ENCODE results near the gene NFS1. TPM values are rescaled to one million over a fixed set of nuclear protein-coding genes. Genes with fewer than 3 reads are reported as not detected.
A peak's percentile ranks its signal among the peaks of the same experiment; 100 is the strongest.

The NFS1 gene
- total RNA-seq, 1 experiment from 2014 or later: 44.6 TPM

DNA sequence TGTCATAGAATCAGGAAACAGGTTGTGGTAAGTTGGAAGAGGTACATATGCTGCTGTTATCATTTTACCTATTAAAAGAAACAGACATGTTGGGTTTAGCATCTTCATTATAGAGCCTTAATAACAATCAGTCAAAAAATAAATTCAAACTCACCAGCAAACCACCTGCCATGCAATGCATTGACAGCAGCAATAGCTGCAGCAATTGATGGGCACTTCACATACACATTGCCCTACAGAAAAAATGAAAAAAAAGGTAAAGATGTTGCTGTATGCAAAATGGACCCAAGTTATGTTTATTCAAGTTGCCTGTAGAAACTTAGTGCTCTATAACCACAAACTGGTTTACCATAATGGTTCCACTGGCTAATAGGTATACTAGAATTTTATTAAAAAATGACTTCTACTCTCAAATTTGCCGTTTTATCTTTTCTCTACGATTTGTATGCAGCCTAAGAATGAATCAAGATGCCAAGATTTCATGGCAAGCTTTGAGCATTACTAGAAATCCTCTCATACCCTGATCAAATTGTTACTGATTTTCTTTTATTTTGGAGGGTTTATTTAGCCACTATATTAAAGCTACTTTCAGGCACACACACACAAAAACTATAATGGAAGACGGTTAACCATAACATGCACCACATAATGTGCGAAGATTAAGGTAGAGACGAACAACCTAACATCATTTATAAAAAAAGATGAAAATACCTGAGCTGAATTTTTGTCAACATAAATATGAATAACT, 5.5 kb upstream of the NFS1 start:
- Mint-ChIP-seq H3K36me3 (ENCODE audit: insufficient read depth, unreplicated experiment) (peaks cover 96% of the 10 kb centered on the region), H3K4me3 (ENCODE audit: low read depth, unreplicated experiment) (no peak overlapping the region), H3K9me3 (ENCODE audit: low read depth, unreplicated experiment) (no peaks in the 10 kb centered on the region), H3K27ac (ENCODE audit: unreplicated experiment) (peak overlapping the region; percentile 30), H3K4me1 (ENCODE audit: low read depth, unreplicated experiment) (peaks cover 7% of the 10 kb centered on the region), H3K27me3 (ENCODE audit: unreplicated experiment) (no peaks in the 10 kb centered on the region)
- no peak for DNase-seq
- no peak for TF ChIP-seq CTCF (IDR thresholded peaks at IDR 0.05; ENCODE audit: unreplicated experiment)
- intact Hi-C loops (cut with micrococcal nuclease; ENCODE audit: unreplicated experiment): no loop called here
- no TSS peak for BruUV-seq (replicated peaks)
- CTCF ChIA-PET: interaction anchor here (0.7 kb wide), 1 partner anchor 271 kb away, joined by 6 read pairs; no protein-coding TSS in a partner anchor

- intact Hi-C loops (cut with micrococcal nuclease; ENCODE audit: unreplicated experiment): no loop called here
- H3K27ac Mint-ChIP-seq (ENCODE audit: unreplicated experiment): peak overlapping the region; percentile 86
- H3K4me1 Mint-ChIP-seq (ENCODE audit: low read depth, unreplicated experiment): peaks cover 13% of the 10 kb centered on the region
- BruUV-seq (replicated peaks): no TSS peak
- CTCF ChIA-PET: interaction anchor here (0.5 to 1.2 kb wide), 3 partner anchors 39 to 811 kb away, joined by 3 read pairs; partner anchors contain the start of gene RBM39
- DNase-seq: no peak
- H3K4me3 Mint-ChIP-seq (ENCODE audit: low read depth, unreplicated experiment): no peak overlapping the region
- H3K9me3 Mint-ChIP-seq (ENCODE audit: low read depth, unreplicated experiment): no peaks in the 10 kb centered on the region
- TF ChIP-seq CTCF (IDR thresholded peaks at IDR 0.05; ENCODE audit: unreplicated experiment): no peak
- H3K36me3 Mint-ChIP-seq (ENCODE audit: insufficient read depth, unreplicated experiment): peaks cover 96% of the 10 kb centered on the region
- no peaks in the 10 kb centered on the region for H3K27me3 Mint-ChIP-seq (ENCODE audit: unreplicated experiment)
Measured at GRCh38 chr20:35702824-35703695, 3.9 kb upstream of the NFS1 start.

DNA sequence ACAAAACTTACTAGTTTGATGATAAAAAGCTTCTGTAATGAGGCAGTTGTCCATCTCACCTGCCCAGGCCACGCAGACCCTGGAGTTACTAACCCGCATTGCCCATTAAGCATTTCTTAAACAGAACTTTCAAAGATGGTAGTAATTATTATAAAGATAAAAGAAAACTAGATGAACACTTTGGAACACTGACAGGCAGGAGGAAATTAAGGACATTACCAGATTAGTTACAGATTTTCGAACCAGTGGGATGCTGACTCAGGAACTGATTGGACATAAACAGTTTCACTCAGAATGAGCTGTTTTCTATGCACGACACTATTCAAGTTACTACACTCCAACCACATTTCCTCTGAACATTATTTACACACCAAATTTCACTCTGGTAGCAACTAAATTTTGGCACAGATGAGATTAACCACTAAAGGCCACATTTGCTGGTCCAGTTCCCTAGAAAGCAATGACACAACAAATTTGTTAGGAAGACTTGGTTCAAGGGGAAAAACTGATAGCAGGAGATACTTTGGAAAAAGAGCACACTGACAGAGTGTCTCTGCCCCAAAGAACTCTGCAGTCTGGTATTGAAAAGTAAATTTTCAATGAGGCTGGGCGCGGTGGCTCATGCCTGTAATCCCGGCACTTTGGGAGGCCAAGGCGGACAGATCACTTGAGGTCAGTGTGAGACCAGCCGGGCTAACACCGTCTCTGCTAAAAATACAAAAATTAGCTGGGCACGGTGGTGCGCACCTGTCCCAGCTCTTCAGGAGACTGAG, 3.1 kb upstream of the NFS1 start:
- Mint-ChIP-seq H3K4me3 (ENCODE audit: low read depth, unreplicated experiment) (no peak overlapping the region), H3K9me3 (ENCODE audit: low read depth, unreplicated experiment) (no peaks in the 10 kb centered on the region), H3K27me3 (ENCODE audit: unreplicated experiment) (no peaks in the 10 kb centered on the region), H3K4me1 (ENCODE audit: low read depth, unreplicated experiment) (peaks cover 22% of the 10 kb centered on the region), H3K27ac (ENCODE audit: unreplicated experiment) (peak overlapping the region; percentile 55), H3K36me3 (ENCODE audit: insufficient read depth, unreplicated experiment) (peaks cover 89% of the 10 kb centered on the region)
- TF ChIP-seq CTCF (IDR thresholded peaks at IDR 0.05; ENCODE audit: unreplicated experiment): no peak
- DNase-seq: no peak
- CTCF ChIA-PET: interaction anchor here (0.5 to 1.2 kb wide), 3 partner anchors 9 to 811 kb away, joined by 3 to 4 read pairs (median 3); no protein-coding TSS in a partner anchor
- intact Hi-C loops (cut with micrococcal nuclease; ENCODE audit: unreplicated experiment): no loop called here
- BruUV-seq (replicated peaks): no TSS peak

- H3K9me3 Mint-ChIP-seq (ENCODE audit: low read depth, unreplicated experiment): no peaks in the 10 kb centered on the region
- H3K27me3 Mint-ChIP-seq (ENCODE audit: unreplicated experiment): no peaks in the 10 kb centered on the region
- peak overlapping the region; percentile 90 for H3K4me3 Mint-ChIP-seq (ENCODE audit: low read depth, unreplicated experiment)
- H3K36me3 Mint-ChIP-seq (ENCODE audit: insufficient read depth, unreplicated experiment): peaks cover 74% of the 10 kb centered on the region
- peaks cover 24% of the 10 kb centered on the region for H3K4me1 Mint-ChIP-seq (ENCODE audit: low read depth, unreplicated experiment)
- intact Hi-C loops (cut with micrococcal nuclease; ENCODE audit: unreplicated experiment): no loop called here
- DNase-seq: no peak
- TF ChIP-seq CTCF (IDR thresholded peaks at IDR 0.05; ENCODE audit: unreplicated experiment): no peak
- peak overlapping the region; percentile 87 for H3K27ac Mint-ChIP-seq (ENCODE audit: unreplicated experiment)
- BruUV-seq (replicated peaks): no TSS peak
- CTCF ChIA-PET: no interaction called here
Measured at GRCh38 chr20:35700625-35701148, 1.5 kb upstream of the NFS1 start.

All from Calu3 (cell line).